Heart right ventricle (tissue), 16 donors: Measurements from ENCODE around the gene TFB2M. TPM values are rescaled to one million over a fixed set of nuclear protein-coding genes. Genes with fewer than 3 reads are reported as not detected.

Experiments used
- ATAC-seq, 8 donors: fragments of 200-7000 bp; cut with Tn5 transposase; one replicate each; pipeline ENCODE4 v1.9.1; 2020; ENCODE audit warnings: mild to moderate bottlenecking in 8 of 8, moderate library complexity in 8 of 8, moderate number of reproducible peaks in 1 of 8
- DNase-seq, 2 donors: peaks; one replicate each; pipeline ENCODE4 v3.0.0-alpha.2; 2020
- H3K27ac ChIP-seq, 10 donors: fragments of 200-600 bp; sonication (generic) in 2 of 10; one replicate each; pipeline versions ENCODE4 v1.5.0 to v1.8.0; 2020 to 2022; ENCODE audit warnings: mild to moderate bottlenecking in 3 of 10
- H3K27me3 ChIP-seq, 7 donors: fragments of 200-600 bp; one replicate each; pipeline ENCODE4 v1.8.0; 2021 to 2022; ENCODE audit warnings: mild to moderate bottlenecking in 2 of 7
- H3K36me3 ChIP-seq, 9 donors: fragments of 200-600 bp; sonication (generic) in 1 of 9; one replicate each; pipeline versions ENCODE4 v1.5.0 to v1.8.0; 2020 to 2022; ENCODE audit warnings: mild to moderate bottlenecking in 2 of 9
- H3K4me1 ChIP-seq, 9 donors: fragments of 200-600 bp; sonication (generic) in 1 of 9; one replicate each; pipeline versions ENCODE4 v1.5.0 to v1.8.0; 2020 to 2022; ENCODE audit warnings: mild to moderate bottlenecking in 4 of 9
- H3K4me3 ChIP-seq, 10 donors: fragments of 200-600 bp; sonication (generic) in 2 of 10; one replicate each; pipeline versions ENCODE4 v1.5.0 to v1.8.0; 2020 to 2022; ENCODE audit warnings: mild to moderate bottlenecking in 7 of 10, moderate library complexity in 2 of 10
- H3K9me3 ChIP-seq, 11 donors: fragments of 200-600 bp in 10 of 11; sonication (generic) in 2 of 11; one replicate each; pipeline versions ENCODE4 v1.5.0 to v1.8.0; 2013 to 2022; ENCODE audit warnings: mild to moderate bottlenecking in 2 of 11, control low read depth in 1 of 11, moderate library complexity in 1 of 11
- CTCF ChIP-seq, 9 donors: fragments of 200-600 bp; sonication (generic) in 2 of 9; IDR thresholded peaks; one replicate each; pipeline versions ENCODE4 v1.5.0 to v1.8.0; 2021 to 2022; ENCODE audit warnings: antibody characterized with exemption in 9 of 9, mild to moderate bottlenecking in 5 of 9, moderate library complexity in 1 of 9
- WGBS, 2 donors: extraction: QIAGEN DNeasy Blood & Tissue Kit; methylation state at CpG; one replicate each; pipeline ENCODE4 v1.1.7; 2013; ENCODE audit warnings: inconsistent platforms in 1 of 2; 5-methylcytosine and 5-hydroxymethylcytosine counted together
- intact Hi-C, 10 donors: fragments of 100-400 bp; cut with DNase I; formaldehyde crosslinking; loops; one replicate each; pipeline versions ENCODE4 v1.11.1 to v1.14.2; 2022
- polyA plus RNA-seq, 2 donors: library from polyadenylated mRNA; stranded (reverse); fragments of 200-250 nt; gene quantifications; one replicate each; pipeline ENCODE4 v1.2.3, GENCODE V29; 2013
- total RNA-seq, 10 donors: library from RNA; stranded (reverse); fragmentation: NEBNext Ultra II Directional in 3 of 10; extraction: Animal tissue kit (Norgen Biotek cat#: 25700) in 3 of 10; gene quantifications; one replicate each; pipeline versions ENCODE4 v1.2.1 to v1.2.4, GENCODE V29; 2021 to 2023
- donor health status: Arrhythmogenic right ventricular cardiomyopathy.
- donor health status: ischemic (EF 13 %, LVEDD 7.1; RV severe dilation, severe dysfunction).
- donor health status: healthy with polysubstance abuse.
- donor health status: DM: no; HTN: yes; CAD: no.
- donor health status: DM: no; HTN: no; CAD: no.
- donor health status: ischemic (EF 25% LVEDD 6.9; RV normal size, moderate dysfunction).
- donor health status: ischemic (EF 25% LVEDD 5.7; RV mildly dilated, moderate dysfunction).
- donor health status: healthy.
- donor health status: DM: yes; HTN: yes; CAD: no.
- donor health status: Ischemic cardiomyopathy.
- donor health status: ischemic (EF 35%, LVEDD 5.7; RV mildly dilated, moderate dysfunction).
- donor health status: nonischemic (EF 11% LVEDD 7.7; RV severe dilation, severe dysfunction).
- donor health status: DM: yes; HTN: yes; CAD: no.
- donor health status: PGD.
- donor health status: ischemic (EF 29% LVEDD 5.4; RV normal size, mild dysfunction).
- donor health status: nonischemic (EF 23%, LVEDD 6.1; RV moderate dilation, normal function).

Gene TFB2M
- total and polyA plus RNA-seq, 12 donors: 2.9 to 16.5 (median 13.1) TPM

- Histone ChIP-seq H3K4me3 (peak overlapping the region in 1 of 10 donors; percentile 26), H3K36me3 (no peaks in the 10 kb centered on the region), H3K27me3 (no peaks in the 10 kb centered on the region), H3K9me3 (no peaks in the 10 kb centered on the region), H3K27ac (peak overlapping the region in 9 of 10 donors; percentile 22 to 97 (median 73)), H3K4me1 (peaks cover 0 to 81% (median 71%) of the 10 kb centered on the region in 9 donors)
- 57% methylated on average over 8 of the region's 8 CpGs for WGBS, 2 donors
- no peak for TF ChIP-seq CTCF (IDR thresholded peaks at IDR 0.05)
- no peak for DNase-seq
- intact Hi-C loops: loop anchor here in 7 of 10 donors (5.0 to 10.0 kb wide), 7 partner anchors 38 to 128 kb away; no protein-coding TSS in a partner anchor
- no peak for ATAC-seq
Observed at GRCh38 chr1:246569248-246570238, 3.5 kb upstream of the TFB2M start.

- H3K27ac ChIP-seq: peak overlapping the region in 9 of 10 donors; percentile 86 to 97 (median 93)
- TF ChIP-seq CTCF (IDR thresholded peaks at IDR 0.05): no peak
- no peaks in the 10 kb centered on the region for H3K9me3 ChIP-seq
- H3K4me3 ChIP-seq: peak overlapping the region in 9 of 10 donors; percentile 75 to 98 (median 89)
- intact Hi-C loops: loop anchor here in 7 of 10 donors (2.0 to 10.0 kb wide), 10 partner anchors 40 to 131 kb away; no protein-coding TSS in a partner anchor
- ATAC-seq (no peak), DNase-seq (no peak)
- H3K36me3 ChIP-seq: peaks cover 0 to 18% (median 10%) of the 10 kb centered on the region in 9 donors
- peaks cover 0 to 76% (median 69%) of the 10 kb centered on the region in 9 donors for H3K4me1 ChIP-seq
- H3K27me3 ChIP-seq: no peaks in the 10 kb centered on the region
- 58 to 65% methylated on average over 4 of the region's 4 CpGs for WGBS, 2 donors
Observed at GRCh38 chr1:246567646-246568235, 1.7 kb upstream of the TFB2M start.

- WGBS, 2 donors: 2% methylated on average over 25 of the region's 25 CpGs
- H3K27ac ChIP-seq: peak overlapping the region; percentile 86 to 97 (median 93)
- intact Hi-C loops: loop anchor here in 7 of 10 donors (2.0 to 10.0 kb wide), 10 partner anchors 40 to 132 kb away; no protein-coding TSS in a partner anchor
- peak in 7 of 8 donors; percentile 12 to 57 (median 40) for ATAC-seq
- H3K4me3 ChIP-seq: peak overlapping the region; percentile 75 to 98 (median 89)
- H3K4me1 ChIP-seq: peaks cover 0 to 69% (median 62%) of the 10 kb centered on the region in 9 donors
- H3K9me3 ChIP-seq: no peaks in the 10 kb centered on the region
- DNase-seq: no peak
- H3K36me3 ChIP-seq: peaks cover 0 to 25% (median 17%) of the 10 kb centered on the region in 9 donors
- H3K27me3 ChIP-seq: no peaks in the 10 kb centered on the region
- peak in 1 of 9 donors; percentile 11 for TF ChIP-seq CTCF (IDR thresholded peaks at IDR 0.05)
Observed at GRCh38 chr1:246566813-246567645, 968 bp upstream of the TFB2M start.
